Measurements from ENCODE around the gene ACSF3.
"Not testable (repeated sequence)": the region's sequence is repeated elsewhere in the genome, so short reads cannot be mapped to it uniquely, and the experiment has no call there.

Gene ACSF3

DNA sequence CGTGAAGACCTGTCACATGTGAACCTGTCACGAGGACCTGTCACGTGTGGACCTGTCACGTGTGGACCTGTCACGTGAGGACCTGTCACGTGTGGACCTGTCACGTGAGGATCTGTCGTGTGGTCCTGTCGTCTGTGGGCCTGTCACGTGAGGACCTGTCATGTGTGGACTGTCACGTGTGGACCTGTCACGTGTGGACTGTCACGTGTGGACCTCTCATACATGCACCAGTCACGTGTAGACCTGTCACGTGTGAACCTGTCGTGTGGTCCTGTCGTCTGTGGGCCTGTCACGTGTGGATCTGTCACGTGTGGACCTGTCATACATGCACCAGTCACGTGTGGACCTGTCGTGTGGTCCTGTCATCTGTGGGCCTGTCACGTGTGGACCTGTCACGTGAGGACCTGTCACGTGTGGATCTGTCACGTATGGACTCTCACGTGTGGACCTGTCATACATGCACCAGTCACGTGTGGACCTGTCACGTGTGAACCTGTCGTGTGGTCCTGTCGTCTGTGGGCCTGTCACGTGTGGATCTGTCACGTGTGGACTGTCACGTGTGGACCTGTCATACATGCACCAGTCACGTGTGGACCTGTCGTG, 19.5 kb upstream of the ACSF3 start:
- not testable (repeated sequence) for DNase-seq

DNA sequence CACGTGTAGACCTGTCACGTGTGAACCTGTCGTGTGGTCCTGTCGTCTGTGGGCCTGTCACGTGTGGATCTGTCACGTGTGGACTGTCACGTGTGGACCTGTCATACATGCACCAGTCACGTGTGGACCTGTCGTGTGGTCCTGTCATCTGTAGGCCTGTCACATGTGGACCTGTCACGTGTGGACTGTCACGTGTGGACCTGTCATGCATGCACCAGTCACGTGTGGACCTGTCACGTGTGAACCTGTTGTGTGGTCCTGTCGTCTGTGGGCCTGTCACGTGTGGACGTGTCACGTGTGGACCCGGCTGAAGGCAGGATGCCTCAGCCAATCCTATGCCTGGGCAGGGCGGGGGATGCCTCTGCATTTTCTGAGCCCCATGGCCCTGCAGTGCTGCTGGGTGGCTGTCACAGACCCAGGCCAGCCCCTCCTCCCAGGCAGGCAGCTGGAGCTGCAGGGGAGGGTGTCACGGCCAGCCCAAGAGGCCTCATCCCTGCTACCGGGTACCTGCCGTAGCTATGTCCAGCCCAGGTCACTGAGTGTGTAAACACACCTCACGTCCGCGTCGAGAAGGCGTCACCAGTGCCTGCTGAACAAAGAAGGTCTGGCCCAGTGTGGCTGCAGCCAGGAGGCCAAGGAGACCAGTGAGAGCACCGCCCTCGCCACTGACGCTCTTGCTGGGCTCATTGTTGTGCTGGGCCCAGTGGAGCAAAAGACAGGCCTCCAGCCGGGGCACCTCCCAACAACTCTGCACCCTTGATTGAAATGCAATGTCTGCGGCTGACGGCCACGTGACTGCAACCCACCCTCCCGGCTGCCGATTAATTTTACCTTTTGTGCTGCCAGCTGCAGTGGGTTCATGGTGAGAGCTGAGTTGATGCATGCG, 18.6 kb upstream of the ACSF3 start:
- no peak for DNase-seq

DNA sequence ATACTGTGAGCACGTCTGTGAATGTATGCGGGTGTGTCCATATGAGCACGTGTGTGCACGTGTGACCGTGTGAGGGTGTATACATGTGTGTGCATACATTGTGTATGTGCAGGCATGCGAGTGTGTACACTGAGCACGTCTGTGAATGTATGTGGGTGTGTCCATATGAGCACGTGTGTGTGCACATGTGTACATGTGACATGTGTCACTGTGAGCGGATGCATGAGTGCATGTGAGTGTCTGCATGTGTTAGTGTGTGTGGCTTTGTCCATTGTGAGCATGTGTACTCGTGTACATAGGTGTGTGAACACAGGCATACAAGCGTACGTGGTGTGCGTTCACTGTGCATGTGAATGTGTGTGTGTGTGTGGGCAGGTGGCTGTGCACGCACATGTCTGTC, 17.5 kb upstream of the ACSF3 start:
- DNase-seq: no peak

DNA sequence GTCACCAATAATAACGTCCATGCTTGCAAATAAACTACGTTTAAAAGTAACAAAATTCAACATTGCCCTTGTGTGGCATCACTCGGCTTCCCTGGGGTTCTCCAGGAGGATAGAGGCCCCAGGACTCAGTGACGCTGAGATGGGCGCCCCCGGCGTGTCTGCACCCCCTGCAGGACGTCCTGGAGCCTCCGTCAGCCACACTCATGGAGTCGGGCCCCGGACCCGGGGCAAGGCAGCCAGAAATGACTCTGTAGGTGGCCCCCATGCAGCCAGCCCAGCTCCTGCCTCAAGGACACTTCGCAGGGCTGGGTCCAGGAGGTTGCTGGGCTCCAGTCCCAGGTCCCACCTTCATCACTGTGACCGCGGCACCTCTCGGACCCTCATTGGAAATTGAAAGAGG, 16.6 kb upstream of the ACSF3 start:
- DNase-seq: no peak

DNA sequence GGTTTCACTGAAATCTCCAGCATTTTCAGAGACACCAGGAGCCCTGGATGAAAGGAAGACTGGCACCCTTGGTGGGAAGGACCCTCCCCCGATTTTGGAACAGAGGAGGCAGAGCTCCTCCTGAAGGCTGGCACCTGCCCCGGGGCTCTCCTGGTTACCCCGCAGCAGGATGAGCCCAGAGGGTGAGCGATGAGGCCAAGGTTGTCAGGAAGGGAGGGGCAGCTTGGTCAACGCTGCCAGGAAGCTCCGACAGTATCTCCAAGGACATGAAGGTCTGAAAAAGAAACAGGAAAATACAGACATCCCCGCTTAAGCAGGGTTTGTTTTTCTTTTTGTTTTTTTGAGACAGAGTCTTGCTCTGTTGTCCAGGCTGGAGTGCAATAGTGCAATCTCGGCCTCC, 15.5 kb upstream of the ACSF3 start:
- no peak for DNase-seq

DNA sequence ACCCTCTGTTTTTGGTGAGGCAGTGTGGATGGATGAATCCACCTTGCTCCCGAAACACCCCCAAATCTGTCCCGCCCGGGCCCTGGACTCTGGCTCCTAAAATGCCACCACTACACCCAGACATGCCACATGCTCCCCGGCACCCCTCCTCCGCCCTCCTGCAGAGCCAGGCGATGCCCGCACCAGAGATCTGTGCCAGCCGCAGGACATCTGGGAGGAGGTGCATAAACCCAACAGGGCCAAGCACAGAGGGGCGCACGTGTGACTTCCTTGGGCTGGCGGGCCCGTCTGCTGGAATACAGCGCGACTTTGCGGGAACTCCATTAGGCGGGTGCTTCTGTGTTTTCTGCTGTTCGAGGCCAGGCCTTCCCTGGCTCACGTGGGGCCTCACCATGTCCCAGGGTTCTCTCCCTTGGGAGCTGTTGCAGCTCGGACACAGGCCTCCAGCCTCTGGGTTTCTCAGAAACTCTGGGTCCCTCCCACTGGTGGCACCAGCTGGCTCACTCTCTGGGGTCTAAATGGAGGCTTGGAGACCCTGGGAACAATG, 14.1 kb upstream of the ACSF3 start:
- DNase-seq: no peak

DNA sequence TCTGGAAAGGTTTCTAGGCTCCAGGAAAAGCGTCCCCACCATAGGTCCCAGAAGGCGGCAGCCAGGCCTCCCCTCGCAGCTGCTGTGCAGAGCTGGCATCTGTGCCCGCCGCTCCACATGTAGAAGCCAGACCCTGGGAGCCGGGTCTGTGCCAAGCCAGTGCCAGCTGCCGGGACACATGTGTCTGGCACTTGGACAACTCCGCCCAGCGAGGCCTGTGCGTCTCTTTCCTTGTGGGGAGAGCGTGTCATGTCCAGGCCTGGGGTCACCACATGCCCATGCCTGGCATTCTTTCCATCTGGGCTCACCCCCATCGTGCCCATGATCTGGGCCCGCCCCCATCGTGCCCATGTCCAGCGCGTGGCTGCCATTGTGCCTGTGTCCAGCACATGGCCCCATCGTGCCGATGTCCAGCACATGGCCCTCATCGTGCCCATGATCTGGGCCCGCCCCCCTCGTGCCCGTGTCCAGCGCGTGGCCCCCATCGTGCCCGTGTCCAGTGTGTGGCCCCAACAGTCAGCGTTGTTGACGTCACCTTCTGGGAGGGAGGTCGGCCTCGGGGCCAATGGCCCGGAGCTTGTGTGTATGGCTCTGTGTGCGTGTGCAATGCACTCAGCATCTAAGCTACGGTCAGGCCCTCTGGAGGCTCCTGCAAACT, 13.3 kb upstream of the ACSF3 start:
- no peak for DNase-seq

DNA sequence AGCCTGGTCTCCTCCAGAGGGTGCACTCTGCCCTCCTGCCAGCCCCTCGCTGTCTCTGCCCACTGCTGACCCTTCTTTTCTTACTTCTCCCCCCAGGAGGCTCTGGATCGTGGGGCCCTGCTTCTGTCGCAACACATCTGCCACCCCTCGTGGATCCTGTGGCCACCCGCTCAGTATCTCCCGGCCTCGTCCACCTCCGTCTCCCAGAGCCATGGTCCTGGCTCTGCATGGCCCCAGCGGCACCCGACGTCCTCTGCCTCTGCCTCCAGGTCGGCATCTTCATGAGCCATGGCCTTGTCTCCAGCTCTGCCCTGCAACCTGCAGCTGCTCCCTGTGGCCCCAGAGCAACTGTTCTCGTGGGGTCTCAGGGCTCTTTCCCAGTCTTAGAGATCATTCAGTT, 12.1 kb upstream of the ACSF3 start:
- DNase-seq: no peak

DNA sequence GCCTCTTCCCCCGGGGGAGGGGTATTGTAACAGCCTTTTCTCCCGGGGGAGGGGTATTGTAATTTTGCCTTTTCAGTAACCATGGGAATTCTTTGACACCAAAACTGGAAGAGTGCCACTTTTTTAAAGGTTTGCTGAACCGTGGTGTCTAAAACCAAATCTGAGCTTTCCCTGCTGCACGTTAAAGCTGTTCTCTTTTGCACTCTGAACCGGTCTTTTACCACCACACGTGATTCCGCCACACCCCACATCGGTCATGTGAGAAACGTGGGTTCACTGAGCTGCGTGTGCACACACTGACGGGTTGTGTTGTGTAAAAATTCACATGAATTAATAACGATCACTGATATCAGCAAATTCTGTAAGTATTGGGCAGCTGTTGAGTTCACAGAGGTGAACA, 9.2 kb upstream of the ACSF3 start:
- no peak for DNase-seq

DNA sequence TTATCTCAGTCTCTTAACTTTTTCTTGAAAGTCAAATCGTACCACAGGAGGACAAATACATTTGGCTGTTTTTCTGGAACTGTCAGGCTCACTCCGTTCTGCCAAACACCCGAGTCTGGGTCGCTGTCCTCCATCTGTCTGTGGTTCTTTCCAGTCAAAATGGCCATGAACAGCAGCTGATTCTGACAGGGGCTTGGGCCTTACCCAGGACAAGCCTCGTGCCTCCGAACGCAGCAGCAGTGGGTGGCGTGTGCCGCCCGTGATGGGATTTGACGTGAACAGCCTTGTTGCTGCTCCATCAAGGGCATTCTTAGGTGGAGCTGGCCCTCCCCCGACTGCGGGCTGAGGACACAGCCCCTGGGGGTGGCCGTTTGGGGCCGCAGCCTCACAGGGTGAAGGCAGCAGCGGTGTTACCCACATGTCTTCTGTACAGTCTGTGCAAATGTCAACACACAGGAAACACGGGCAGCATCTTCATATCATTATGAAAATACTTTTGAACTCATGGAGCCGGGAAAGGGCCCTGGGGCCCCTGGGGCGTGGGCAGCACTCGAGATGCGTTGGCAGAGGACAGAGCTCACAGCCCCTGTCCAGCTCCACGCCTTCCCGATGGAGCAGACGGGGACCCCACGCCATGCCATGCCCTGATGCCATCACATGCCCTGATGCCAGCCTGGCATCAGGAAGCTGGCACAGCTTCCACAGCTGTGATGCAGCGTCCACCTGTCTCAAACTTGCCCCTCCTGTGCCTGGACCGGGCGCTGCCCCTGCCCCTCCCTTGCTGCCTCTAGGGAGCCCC, 8.6 kb upstream of the ACSF3 start:
- DNase-seq: no peak

DNA sequence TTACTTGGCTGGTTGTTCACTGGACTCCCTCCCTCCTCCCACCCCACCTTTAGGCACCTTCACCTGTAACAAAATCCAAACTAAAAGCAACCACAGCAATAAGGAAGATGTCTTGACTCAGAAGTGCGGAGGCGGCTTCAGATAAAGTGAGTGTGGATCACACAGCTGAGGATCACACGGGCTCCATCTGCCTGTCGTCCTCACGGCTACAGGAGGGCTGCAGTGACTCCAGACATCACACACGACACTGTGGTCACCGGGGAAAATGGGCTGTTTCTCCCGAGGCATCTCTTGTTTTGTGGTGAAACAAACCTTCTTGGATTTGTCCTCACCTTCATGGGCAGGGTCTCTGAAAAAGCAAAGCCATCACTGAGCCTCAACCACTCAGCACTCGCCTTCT, 7.9 kb upstream of the ACSF3 start:
- no peak for DNase-seq

DNA sequence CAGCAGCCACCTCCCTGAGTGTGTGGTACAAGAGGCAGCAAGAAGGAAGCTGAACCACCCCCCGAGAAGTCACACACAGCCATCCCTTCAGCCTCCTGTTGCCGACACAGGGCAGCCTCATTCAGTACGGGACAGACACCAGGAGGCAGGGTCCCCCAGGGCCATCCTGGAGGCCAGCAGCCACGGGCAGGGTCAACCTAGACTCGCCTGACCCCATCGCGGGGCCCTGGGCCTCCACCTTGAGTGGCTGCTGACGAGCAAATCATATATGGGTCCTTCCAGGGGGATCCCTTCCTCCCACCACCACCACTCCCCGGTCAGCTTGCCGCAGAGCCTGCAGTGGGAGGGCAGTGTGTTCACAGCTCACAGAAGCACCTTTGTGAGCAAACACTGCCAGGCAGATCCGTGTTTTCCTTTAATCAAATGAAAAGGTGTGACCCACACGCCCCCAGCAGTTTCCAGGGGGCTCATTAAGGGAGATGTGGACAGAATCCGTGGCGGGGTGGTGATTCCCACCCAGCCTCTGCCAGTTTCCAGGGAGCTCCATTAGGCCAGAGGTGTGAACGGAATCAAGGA, 5.6 kb upstream of the ACSF3 start:
- DNase-seq: no peak

DNA sequence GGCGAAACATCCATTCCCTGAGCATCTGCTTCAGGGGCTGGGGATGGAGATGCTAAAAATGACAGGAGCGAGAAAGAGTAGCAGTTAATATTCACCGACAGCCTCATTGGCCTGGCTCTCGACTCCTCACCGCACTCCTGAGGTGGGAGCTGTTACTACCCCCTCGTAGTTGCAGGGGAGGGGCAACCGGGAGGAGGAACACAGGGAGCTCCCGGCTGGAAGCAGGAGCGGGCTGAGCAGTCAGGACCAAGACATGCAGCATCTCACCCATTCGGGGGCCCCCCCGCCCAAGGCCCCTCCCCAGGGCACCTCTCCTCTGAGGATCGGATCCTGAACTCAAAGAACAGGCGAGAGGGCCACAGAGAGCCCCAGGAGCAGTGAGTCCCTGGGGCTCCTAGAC, 4.5 kb upstream of the ACSF3 start:
- DNase-seq: no peak

DNA sequence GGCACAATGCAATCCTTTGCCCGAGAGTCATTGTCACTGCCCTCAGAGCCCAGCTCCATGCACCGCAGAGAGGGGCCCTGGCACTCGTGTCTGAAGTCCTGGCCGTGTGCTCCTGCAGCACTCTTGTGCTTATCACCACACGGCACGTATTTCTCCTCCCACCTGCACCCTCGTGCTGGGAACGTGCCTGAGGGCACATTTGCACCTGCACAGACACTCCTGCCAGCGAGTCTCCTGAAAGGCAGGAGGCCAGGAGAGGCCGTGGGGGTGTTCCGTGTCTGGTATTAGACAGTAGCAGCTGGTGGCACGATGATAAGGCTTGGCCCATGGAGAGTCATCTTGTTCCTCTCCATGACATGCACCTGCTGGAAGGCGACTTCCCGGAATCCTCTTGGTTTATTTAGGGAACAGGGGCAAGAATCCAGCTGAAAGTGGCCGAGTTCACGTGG, 3.4 kb upstream of the ACSF3 start:
- DNase-seq: no peak

DNA sequence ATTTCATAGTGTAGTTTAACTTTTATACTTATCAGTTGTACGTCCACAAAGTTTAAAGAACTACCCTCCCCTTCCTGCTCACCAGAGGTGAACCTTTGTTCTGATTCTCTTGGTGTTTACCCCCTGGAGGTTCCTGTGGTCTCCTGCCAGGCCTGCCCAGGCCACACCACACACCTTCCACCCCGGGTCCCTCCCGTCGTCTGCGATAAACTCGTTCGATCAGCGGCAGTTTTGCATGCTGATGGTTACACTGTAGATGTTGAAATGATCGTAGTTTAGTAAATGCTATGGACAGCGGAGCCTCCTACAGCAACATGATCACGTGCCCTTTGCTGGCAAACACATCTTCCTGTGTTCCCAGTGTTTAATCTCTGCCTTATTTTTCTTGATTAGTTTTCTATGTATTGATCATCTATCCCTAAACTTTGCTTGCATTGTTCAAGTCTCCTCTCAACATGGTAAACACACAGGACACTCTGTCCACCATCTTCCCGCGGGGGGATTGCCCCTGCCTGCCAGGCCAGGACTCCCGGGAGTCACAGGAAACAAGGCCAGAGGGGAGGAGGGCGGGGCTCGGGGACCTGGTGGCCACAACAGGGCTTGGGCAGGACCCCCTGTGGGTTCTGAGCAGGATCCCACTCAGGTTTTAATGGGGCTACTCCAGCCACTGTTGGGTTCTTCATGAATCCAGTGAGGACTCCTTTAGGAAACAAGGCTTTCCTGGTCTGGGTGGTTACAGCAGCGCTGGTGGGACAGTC, 2.8 kb upstream of the ACSF3 start:
- no peak for DNase-seq

DNA sequence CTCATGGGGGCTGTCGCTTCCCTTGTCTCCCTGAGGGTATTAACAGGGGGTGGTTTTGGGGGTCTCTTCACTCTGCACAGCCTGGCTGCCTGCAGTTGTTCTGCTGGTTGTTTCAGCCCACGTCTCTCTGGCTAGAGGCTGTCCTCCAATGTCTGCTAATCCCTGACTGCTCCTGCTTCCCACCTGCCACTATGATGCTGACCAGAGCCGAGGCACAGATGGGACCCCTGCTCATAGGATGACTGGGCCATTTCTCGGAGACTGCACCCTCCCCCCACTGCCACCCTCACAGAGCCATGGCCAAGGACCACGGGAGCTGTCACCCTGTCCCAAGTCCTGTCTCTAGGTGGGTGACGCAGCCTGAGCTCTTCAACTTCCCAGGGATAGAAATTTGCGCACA, 1.6 kb upstream of the ACSF3 start:
- no peak for DNase-seq

DNA sequence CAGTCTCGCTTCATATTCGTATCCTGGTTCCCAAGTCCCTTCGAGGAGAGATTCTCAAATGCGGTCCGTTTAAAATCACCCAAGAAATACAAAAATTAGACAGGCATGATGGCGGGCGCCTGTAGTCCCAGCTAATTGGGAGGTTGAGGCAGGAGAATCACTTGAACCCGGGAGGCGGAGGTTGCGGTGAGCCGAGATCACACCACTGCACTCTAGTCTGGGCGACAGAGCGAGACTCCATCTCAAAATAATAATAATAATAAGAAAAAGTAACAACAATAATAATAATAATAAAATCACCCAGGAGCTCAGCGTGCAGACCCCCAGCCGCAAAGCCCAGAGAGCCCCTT, 425 bp upstream of the ACSF3 start:
- DNase-seq: not testable (repeated sequence)

DNA sequence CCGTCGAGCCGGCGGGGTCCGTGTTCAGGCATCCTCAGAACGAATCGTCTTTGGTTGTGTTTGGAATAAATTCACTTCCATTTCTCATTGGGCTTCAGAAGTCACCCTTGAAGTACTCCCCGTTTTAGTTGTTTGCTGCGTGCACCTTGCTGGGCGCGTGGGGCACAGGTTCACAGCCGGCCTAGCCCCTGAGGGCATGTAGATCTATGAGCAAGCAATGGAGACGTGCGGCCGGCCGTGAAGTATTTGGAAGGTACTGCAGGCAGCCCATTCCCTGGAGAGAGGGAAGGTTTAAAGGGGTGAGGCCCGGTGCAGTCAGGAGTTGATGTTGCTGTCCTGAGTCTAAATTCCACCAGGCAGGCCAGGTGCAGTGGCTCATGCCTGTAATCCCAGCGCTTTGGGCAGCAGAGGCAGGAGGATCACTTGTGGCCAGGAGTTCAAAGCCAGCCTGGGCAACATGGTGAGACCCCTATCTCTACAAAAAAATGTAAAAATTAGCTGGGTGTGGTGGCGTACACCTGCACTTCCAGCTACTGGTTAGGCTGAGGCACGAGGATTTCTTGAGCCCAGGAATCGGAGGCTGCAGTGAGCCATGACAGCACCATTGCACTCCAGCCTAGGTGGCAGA, 714 bp downstream of the ACSF3 start:
- DNase-seq: no peak

DNA sequence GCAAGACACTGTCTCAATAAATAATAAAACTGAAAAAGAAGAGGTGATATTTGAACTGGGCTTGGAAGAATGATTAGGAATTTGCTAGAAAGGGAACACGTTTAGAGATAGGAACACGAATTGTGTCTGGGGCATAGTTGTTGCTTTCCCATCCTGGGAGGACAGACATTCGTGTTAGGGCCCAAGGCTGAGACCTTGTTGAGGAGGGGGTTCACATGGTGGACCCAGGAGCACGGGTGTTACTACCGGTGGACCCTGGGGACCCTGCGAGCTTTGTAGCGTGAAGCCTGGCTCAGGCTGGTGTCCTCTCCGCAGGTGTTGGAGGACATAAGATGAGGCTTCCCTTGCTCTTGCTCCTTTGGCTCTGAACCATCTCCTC, 1.2 kb downstream of the ACSF3 start:
- DNase-seq: no peak

DNA sequence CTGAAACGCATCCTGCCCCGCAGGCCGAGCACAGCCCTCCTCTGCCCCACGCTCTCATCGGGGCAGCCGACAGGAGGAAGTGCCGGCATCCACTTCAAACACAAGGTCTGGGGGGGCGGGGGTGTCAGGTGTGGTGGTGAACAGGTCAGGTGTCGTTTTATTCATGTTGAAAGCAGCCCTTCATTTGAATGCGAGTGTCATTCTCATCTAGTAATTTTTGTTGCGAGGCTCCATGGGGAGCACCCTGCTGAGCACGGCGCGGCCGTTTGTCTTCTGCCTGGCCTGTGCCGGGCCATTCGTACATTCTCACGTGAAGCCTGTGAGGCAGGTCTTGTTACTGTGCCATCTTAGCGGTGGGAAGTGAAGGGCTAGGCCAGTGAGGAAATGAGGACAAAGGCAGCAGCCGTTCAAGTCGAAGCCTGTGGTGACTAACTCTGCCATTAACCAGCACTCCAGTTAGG, 1.9 kb downstream of the ACSF3 start:
- DNase-seq: no peak

DNA sequence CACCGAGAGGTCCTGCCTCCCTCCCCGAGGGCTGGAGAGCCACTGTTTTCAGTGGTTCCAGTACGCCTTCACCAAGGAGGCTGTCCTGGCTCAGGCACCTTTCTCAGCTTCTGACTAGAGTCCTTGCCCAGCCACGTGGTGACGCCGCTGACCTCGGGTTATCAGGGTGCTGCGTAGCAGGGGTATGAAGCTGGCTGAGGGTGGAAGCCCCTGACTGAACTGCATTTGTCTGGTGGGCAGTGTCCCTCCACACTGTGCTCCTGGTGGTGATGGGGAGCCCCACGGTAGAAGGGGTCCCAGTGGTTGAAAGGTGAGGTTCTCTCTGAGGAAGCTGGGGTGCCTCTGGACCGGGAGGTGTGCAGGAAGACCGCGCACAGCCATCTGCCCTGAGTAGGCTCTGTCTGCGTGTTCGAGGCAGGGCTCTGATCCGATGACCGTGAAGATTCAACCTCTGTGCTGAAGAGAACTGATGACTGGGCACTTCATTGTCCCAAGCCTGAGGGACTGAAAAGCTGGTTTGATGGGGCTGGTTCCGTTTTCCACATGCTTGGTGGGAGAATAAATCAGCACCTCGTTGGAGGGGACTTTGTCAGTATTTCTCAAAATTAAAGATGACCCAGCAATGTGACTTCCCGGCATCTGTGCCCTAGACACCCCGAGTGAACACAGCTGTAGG, 2.5 kb downstream of the ACSF3 start:
- no peak for DNase-seq
